GM12872 (cell line): ENCODE results near the gene MMP14.

Source experiments
- TF ChIP-seq, protein P1 (sequence below): IDR thresholded peaks from 3 replicates; pipeline ENCODE4 v1.5.1; 2011; ENCODE audit warnings: low read depth, mild to moderate bottlenecking, low read length, moderate library complexity; ENCODE audit not compliant: insufficient read depth

Gene MMP14

DNA sequence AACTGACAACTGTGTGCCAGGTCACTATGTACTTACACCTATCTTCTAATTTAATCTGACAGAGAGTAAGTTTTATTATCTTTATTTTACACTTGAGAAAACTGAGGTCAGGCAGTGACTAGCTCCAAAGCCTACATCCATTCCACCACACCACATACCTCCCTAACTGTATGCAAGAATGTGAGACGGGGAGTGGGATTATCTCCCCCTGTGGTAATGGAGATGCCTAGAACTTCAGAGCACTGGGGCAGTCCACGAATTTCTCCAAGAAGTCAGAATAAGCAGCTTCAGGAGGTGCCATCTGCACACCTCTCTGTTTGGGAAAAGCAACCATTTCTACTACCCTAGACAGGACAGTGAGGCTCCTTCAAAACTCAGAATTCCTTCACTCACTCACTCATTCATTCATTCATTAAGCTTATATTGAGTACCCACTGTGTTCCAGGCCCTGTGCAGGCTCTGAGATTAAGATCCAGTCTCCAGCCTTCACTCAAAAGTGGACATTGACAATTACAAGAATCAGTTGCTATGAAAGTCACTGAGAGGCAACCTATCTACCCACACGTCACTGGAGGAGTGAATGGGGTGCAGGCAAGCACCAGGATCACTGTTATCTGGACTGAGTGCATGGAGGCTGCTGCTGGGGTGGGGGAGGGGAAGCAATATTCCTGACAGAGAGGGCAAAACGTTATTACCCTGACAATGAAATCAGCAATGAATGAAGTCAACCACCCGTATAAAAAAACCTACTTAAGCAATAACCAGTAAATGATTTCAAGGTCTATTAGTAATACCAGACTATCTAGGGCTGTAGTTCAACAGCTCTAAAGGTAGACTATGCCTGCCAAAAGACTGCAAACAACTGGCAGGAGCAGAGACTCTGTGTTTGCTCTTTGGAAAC is 39.1 kb upstream of the MMP14 start:
- TF ChIP-seq, protein P1, sequence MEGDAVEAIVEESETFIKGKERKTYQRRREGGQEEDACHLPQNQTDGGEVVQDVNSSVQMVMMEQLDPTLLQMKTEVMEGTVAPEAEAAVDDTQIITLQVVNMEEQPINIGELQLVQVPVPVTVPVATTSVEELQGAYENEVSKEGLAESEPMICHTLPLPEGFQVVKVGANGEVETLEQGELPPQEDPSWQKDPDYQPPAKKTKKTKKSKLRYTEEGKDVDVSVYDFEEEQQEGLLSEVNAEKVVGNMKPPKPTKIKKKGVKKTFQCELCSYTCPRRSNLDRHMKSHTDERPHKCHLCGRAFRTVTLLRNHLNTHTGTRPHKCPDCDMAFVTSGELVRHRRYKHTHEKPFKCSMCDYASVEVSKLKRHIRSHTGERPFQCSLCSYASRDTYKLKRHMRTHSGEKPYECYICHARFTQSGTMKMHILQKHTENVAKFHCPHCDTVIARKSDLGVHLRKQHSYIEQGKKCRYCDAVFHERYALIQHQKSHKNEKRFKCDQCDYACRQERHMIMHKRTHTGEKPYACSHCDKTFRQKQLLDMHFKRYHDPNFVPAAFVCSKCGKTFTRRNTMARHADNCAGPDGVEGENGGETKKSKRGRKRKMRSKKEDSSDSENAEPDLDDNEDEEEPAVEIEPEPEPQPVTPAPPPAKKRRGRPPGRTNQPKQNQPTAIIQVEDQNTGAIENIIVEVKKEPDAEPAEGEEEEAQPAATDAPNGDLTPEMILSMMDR = no peak

DNA sequence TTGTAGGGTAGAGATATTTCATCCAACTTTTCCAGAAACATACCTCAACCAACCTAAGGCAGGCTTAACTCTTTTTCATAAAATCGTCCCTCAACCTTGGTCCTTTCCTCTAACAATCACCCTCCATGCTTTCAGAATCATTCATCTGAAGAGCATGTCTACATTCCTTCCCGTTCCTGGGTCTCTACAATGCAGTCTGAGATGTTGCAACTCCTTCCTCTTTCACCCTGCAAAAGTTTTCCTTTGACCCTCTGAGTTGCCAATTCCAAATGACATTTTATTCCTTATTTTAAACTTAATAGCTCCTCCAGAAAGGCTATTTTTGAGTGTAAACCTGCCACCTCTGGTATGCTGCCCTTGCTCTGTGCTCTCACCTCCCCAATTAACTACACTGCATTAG is 37.9 kb upstream of the MMP14 start:
- TF ChIP-seq, protein P1 = no peak

DNA sequence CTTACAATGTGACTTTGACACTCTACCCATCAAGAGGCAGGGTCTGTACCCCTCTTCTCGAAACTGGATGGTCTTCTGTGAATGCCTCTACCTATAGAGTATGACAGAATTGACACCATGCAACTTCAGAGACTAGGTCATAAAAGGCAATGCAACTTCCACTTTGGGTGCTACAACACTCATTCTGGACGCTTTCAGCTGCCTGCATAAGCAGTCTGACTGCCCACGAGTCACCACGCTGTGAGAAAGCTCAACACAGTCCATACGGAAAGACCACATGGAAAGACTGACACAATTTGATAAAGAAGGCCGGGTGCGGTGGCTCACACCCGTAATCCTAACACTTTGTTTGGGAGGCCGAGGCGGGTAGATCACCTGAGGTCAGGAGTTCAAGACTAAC is 36.0 kb upstream of the MMP14 start:
- TF ChIP-seq, protein P1 = no peak

DNA sequence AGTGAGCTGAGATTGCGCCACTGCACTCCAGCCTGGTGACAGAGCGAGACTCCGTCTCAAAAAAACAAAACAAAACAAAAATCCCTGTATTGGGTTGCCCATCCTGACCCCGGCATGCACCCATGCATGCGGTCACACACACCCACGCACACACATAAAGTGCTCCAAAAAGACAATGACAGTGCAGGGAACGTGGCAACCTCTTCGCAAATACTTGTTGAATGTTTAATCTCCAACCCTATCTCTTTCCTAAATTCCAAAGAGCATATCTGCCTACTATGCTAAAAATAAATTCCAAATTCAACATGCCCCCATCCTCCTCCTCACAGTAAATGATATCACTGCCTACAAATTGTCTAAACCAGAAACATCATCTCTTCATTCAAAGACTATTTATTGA is 34.7 kb upstream of the MMP14 start:
- TF ChIP-seq, protein P1 = no peak

DNA sequence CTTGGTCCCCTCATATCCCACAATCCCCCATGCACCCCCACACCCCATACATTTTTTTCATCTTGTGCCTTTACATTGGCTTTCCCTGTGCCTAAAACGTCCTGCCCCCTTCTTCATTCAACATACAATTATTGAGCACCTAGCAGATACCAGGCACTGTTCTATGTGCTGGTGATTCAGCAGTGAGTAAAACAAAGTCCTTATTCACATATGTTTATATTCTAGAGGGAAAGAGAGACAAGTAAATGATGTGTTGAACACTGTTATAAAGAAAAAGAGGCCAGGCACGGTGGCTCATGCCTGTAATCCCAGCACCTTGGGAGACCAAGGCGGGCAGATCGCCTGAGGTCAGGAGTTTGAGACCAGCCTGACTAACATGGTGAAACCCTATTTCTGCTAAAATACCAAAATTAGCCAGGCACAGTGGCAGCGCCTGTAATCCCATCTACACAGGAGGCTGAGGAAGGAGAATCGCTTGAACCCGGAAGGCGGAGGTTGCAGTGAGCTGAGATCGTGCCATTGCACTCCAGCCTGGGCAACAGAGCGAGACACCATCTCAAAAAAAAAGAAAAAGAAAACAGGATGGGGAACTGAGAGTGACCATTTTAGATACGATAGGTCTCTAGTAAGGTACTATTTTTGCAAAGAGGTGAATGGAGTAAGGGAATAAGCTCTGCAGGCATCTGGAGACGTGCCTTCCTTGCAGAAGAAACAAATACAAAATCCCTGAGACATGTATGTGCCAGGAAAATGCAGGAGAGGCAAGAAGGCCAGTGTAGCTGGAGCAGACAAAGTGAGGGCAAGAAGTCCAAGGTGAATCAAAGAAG is 33.3 kb upstream of the MMP14 start:
- TF ChIP-seq, protein P1 = no peak

DNA sequence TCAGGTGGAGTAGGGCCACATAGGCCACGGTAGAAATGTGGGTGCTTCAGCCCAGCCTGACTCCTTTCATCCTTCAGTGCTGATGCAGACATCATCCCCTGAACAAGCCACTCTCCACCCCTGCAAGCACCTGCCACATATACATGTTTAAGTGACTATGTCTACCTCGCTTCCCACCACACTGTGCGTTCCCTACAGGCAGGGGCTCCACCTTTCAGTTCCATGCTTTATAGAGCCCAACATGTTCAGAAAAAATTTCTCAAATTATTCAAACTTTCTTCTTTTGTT is 32.8 kb upstream of the MMP14 start:
- TF ChIP-seq, protein P1 = no peak

DNA sequence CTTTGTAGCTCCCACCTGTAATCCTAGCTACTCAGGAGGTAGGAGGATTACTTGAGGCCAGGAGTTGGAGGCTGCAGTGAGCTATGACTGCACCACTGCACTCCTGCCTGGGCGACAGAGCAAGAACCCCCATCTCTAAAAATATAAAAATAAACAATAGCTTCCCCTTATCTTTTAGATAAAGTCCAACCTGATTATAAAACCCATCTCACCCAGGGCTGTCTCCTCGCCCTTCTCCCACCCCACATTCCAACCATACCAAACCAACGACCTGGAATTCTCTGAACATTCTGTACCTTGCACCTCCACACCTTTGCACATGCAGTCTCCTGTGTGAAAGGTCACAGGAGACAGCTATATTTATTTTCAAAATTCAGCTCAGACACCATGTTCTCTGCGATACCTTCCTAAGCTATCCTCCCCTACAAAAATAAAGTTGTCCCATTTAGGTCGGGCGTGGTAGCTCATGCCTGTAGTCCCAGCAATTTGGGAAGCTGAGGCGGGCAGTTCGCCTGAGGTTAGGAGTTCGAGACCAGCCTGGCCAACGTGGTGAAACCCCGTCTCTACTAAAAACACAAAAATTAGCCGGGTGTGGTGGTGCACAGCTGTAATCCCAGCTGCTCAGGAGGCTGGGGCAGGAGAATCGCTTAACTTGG is 28.8 kb upstream of the MMP14 start:
- TF ChIP-seq, protein P1 = no peak
